Measurements from ENCODE around the gene WDR5.

Gene WDR5

GRCh38 chr9:134175291-134175807, 39.5 kb downstream of the WDR5 start:
- Histone ChIP-seq H3K4me1 (ENCODE audit: control insufficient read depth, insufficient read depth, low read length) (no peaks in the 10 kb centered on the region; the same call in 1 of the 2 replicates), H3K27ac (ENCODE audit: low read depth, low read length) (no peak overlapping the region), H3K4me3 (ENCODE audit: low read depth, low read length) (no peak overlapping the region), H3K9ac (ENCODE audit: low read depth, low read length) (no peak overlapping the region), H3K9me3 (ENCODE audit: control insufficient read depth, insufficient read depth, low read length) (no peaks in the 10 kb centered on the region), H3K36me3 (ENCODE audit: control insufficient read depth, insufficient read depth, low read length) (no peaks in the 10 kb centered on the region), H3K27me3 (ENCODE audit: control insufficient read depth, insufficient read depth, low read length) (no peaks in the 10 kb centered on the region)

DNA sequence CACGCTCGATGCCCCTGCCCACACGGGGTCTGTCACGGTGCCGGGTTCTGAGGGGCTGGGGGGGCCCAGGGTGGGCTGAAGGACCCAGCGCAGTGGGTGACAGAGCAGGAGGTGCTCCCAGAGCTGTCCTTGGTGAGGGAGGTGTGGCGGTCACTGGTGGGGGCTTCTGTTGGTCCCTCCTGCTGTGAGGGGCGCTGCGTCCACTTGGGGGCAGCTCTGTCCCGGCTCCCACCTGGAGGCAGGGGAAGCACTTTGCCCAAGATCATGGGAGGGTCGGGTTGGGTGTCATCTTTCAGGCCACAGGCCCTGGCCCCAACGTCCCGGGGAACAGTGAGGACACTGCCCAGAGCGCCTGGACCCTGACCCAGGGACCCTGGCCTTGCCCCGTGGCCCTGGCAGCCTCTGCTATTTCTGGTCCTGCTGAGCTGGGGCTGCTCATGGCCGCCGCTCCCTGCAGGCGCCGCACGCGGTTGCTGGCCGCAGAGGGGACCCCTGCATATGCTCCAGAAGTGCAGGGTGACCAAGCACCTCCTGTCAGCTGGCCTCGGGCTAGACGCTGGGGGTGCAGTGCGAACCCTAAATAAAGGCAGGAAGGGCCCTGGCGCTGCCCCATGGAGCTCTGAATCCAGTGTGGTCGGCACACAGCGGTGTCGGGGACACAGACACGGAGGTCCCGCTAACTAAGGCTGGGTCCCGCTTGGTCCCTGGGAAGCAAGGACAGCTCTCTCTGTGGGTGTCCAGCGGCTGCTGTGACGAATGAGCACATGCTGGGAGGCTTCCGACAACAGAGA, 40.1 kb downstream of the WDR5 start:
- Histone ChIP-seq H3K36me3 (ENCODE audit: control insufficient read depth, insufficient read depth, low read length) (no peaks in the 10 kb centered on the region), H3K27me3 (ENCODE audit: control insufficient read depth, insufficient read depth, low read length) (no peaks in the 10 kb centered on the region), H3K4me3 (ENCODE audit: low read depth, low read length) (no peak overlapping the region), H3K9me3 (ENCODE audit: control insufficient read depth, insufficient read depth, low read length) (no peaks in the 10 kb centered on the region), H3K9ac (ENCODE audit: low read depth, low read length) (no peak overlapping the region), H3K27ac (ENCODE audit: low read depth, low read length) (no peak overlapping the region), H3K4me1 (ENCODE audit: control insufficient read depth, insufficient read depth, low read length) (no peaks in the 10 kb centered on the region; the same call in 1 of the 2 replicates)

GRCh38 chr9:134176599-134176968, 40.7 kb downstream of the WDR5 start:
- no peak overlapping the region for H3K27ac ChIP-seq (ENCODE audit: low read depth, low read length)
- H3K36me3 ChIP-seq (ENCODE audit: control insufficient read depth, insufficient read depth, low read length), result no peaks in the 10 kb centered on the region
- no peaks in the 10 kb centered on the region for H3K27me3 ChIP-seq (ENCODE audit: control insufficient read depth, insufficient read depth, low read length)
- no peak overlapping the region for H3K4me3 ChIP-seq (ENCODE audit: low read depth, low read length)
- H3K9me3 ChIP-seq (ENCODE audit: control insufficient read depth, insufficient read depth, low read length), result no peaks in the 10 kb centered on the region
- H3K9ac ChIP-seq (ENCODE audit: low read depth, low read length), result no peak overlapping the region
- H3K4me1 ChIP-seq (ENCODE audit: control insufficient read depth, insufficient read depth, low read length), result no peaks in the 10 kb centered on the region; the same call in 1 of the 2 replicates

DNA sequence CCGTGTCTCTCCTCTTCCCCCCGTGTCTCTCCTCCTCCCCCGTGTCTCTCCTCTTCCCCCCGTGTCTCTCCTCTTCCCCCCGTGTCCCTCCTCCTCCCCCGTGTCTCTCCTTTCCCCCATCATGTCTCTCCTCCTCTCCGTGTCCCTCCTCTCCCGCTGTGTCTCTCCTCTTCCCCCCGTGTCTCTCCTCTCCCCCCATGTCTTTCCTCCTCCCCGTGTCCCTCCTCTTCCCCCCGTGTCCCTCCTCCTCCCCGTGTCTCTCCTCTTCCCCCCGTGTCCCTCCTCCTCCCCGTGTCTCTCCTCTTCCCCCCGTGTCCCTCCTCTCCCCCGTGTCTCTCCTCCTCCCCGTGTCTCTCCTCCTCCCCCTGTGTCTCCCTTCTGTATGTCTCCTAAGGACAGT, 41.3 kb downstream of the WDR5 start:
- H3K36me3 ChIP-seq (ENCODE audit: control insufficient read depth, insufficient read depth, low read length), result no peaks in the 10 kb centered on the region
- H3K27me3 ChIP-seq (ENCODE audit: control insufficient read depth, insufficient read depth, low read length), result no peaks in the 10 kb centered on the region
- no peaks in the 10 kb centered on the region; the same call in 1 of the 2 replicates for H3K4me1 ChIP-seq (ENCODE audit: control insufficient read depth, insufficient read depth, low read length)
- no peak overlapping the region for H3K9ac ChIP-seq (ENCODE audit: low read depth, low read length)
- no peak overlapping the region for H3K27ac ChIP-seq (ENCODE audit: low read depth, low read length)
- H3K9me3 ChIP-seq (ENCODE audit: control insufficient read depth, insufficient read depth, low read length), result no peaks in the 10 kb centered on the region
- no peak overlapping the region for H3K4me3 ChIP-seq (ENCODE audit: low read depth, low read length)

GRCh38 chr9:134177624-134178393, 41.9 kb downstream of the WDR5 start:
- Histone ChIP-seq H3K36me3 (ENCODE audit: control insufficient read depth, insufficient read depth, low read length) (no peaks in the 10 kb centered on the region), H3K9ac (ENCODE audit: low read depth, low read length) (no peak overlapping the region), H3K4me3 (ENCODE audit: low read depth, low read length) (no peak overlapping the region), H3K27me3 (ENCODE audit: control insufficient read depth, insufficient read depth, low read length) (no peaks in the 10 kb centered on the region), H3K9me3 (ENCODE audit: control insufficient read depth, insufficient read depth, low read length) (no peaks in the 10 kb centered on the region), H3K27ac (ENCODE audit: low read depth, low read length) (no peak overlapping the region), H3K4me1 (ENCODE audit: control insufficient read depth, insufficient read depth, low read length) (no peaks in the 10 kb centered on the region; the same call in 1 of the 2 replicates)

GRCh38 chr9:134178394-134178767, 42.5 kb downstream of the WDR5 start:
- Histone ChIP-seq H3K27me3 (ENCODE audit: control insufficient read depth, insufficient read depth, low read length) (no peaks in the 10 kb centered on the region), H3K9me3 (ENCODE audit: control insufficient read depth, insufficient read depth, low read length) (no peaks in the 10 kb centered on the region), H3K9ac (ENCODE audit: low read depth, low read length) (no peak overlapping the region), H3K4me3 (ENCODE audit: low read depth, low read length) (no peak overlapping the region), H3K27ac (ENCODE audit: low read depth, low read length) (no peak overlapping the region), H3K36me3 (ENCODE audit: control insufficient read depth, insufficient read depth, low read length) (no peaks in the 10 kb centered on the region), H3K4me1 (ENCODE audit: control insufficient read depth, insufficient read depth, low read length) (no peaks in the 10 kb centered on the region; the same call in 1 of the 2 replicates)

DNA sequence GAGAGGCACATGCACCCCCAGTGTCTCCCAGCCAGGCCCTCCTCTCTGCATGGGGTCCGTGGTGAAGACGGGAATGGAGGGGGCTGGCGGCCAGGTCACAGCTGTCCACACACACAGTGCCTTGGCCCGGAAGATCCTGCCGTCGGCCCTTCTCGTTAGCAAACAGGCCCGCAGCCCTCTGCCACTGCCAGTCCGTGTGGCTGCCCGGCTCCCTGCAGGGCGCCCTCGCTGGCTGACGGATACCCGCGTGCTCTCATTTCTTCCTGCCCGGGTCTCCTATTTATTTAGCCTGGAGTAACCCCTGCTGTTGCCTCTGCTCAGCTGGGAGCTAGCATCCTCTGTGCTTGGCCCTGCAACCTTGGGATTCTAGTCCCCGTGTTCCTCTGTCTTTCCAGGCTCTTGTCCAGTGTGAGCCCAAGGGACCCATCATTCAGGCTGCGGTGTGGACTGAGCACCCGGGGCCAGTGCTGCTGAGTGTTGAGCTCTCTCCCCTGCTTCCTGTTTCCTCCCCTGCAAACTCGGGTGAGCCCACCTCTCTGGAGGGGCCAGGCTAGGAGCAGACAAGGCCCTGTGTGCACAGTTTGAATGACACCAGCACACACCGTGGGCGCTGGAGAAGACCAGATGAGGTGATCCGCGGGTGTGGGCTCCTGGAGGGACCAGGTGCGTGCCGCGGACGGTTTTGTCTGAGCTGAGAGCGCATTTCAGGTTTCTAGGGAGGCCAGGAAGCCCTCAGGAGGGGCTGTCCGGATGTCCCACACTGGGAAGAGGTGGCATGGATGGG, 43.1 kb downstream of the WDR5 start:
- no peaks in the 10 kb centered on the region for H3K9me3 ChIP-seq (ENCODE audit: control insufficient read depth, insufficient read depth, low read length)
- no peaks in the 10 kb centered on the region for H3K27me3 ChIP-seq (ENCODE audit: control insufficient read depth, insufficient read depth, low read length)
- no peaks in the 10 kb centered on the region; the same call in 1 of the 2 replicates for H3K4me1 ChIP-seq (ENCODE audit: control insufficient read depth, insufficient read depth, low read length)
- H3K27ac ChIP-seq (ENCODE audit: low read depth, low read length), result no peak overlapping the region
- H3K9ac ChIP-seq (ENCODE audit: low read depth, low read length), result no peak overlapping the region
- no peak overlapping the region for H3K4me3 ChIP-seq (ENCODE audit: low read depth, low read length)
- no peaks in the 10 kb centered on the region for H3K36me3 ChIP-seq (ENCODE audit: control insufficient read depth, insufficient read depth, low read length)

DNA sequence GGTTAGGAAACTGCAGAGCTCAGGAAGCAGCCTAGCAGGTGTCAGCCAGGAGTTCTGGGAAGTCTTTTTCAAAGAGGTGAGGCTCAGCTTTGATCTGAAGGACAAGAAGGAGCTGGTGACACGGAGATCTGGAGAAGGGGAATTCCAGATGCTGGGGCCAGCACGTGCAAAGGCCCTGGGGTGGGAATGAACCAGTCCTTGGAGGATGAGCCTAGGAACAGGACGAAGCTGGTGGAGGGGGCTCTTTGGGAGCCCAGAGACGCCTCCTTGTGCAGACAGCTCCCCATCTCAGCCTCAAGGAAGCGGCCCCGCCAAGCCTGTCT, 43.7 kb downstream of the WDR5 start:
- no peaks in the 10 kb centered on the region for H3K27me3 ChIP-seq (ENCODE audit: control insufficient read depth, insufficient read depth, low read length)
- no peaks in the 10 kb centered on the region; the same call in 1 of the 2 replicates for H3K4me1 ChIP-seq (ENCODE audit: control insufficient read depth, insufficient read depth, low read length)
- H3K4me3 ChIP-seq (ENCODE audit: low read depth, low read length), result no peak overlapping the region
- H3K36me3 ChIP-seq (ENCODE audit: control insufficient read depth, insufficient read depth, low read length), result no peaks in the 10 kb centered on the region
- H3K9me3 ChIP-seq (ENCODE audit: control insufficient read depth, insufficient read depth, low read length), result no peaks in the 10 kb centered on the region
- H3K27ac ChIP-seq (ENCODE audit: low read depth, low read length), result no peak overlapping the region
- H3K9ac ChIP-seq (ENCODE audit: low read depth, low read length), result no peak overlapping the region

- Histone ChIP-seq H3K4me1 (ENCODE audit: control insufficient read depth, insufficient read depth, low read length) (no peaks in the 10 kb centered on the region; the same call in 1 of the 2 replicates), H3K36me3 (ENCODE audit: control insufficient read depth, insufficient read depth, low read length) (no peaks in the 10 kb centered on the region), H3K4me3 (ENCODE audit: low read depth, low read length) (no peak overlapping the region), H3K27ac (ENCODE audit: low read depth, low read length) (no peak overlapping the region), H3K27me3 (ENCODE audit: control insufficient read depth, insufficient read depth, low read length) (no peaks in the 10 kb centered on the region), H3K9me3 (ENCODE audit: control insufficient read depth, insufficient read depth, low read length) (no peaks in the 10 kb centered on the region), H3K9ac (ENCODE audit: low read depth, low read length) (no peak overlapping the region)
Observed at GRCh38 chr9:134179918-134180785, 44.3 kb downstream of the WDR5 start.
